SIG-M5 treated with dmso at 0.1 percent for 504 hours (cell line): Measurements from ENCODE around the gene ALDH7A1.
"Not testable (repeated sequence)": the region's sequence is repeated elsewhere in the genome, so short reads cannot be mapped to it uniquely, and the experiment has no call there.

Experiments
- DNase-seq: peaks from one replicate; lab custom pipeline; 2025; ENCODE audit not compliant: unreplicated experiment; lab: John Stamatoyannopoulos, UW

ALDH7A1 gene

DNA sequence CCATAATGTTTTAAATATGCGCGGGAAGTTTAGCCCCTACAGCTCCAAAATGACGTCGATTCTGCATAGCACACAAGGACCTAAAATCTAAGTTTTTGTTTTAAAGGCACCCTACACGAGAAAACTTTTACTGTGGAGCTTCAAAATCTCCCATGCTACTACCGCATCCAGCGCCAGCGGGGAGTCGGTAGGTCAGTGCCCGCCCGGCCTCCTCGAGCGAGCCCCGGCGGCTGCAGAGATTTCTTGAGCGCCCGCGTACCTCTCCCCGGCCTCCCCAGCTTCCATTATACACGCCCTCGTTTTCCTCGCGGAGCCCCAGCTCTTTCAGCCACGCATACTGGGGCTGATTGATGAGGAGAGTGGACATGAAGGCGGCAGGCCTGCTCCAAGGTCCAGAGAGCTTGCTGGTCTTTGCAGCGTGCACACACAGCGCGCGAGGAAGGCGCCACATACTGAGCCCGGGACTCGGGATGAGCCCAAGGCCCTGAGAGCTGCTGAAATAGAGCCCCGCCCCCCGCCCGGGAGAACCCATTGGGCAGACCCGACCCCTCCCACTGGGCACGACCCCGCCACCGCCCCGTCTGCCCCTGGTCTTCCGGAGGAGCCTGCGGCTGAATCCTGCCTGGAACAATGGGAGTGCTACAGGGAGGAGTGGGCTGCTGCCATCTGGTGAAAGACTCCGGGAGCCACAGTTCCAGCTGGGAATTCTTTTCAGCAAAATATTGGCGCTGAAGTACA, at the start of gene ALDH7A1:
TSS of gene ALDH7A1 (minus strand) at position 472 of the 738 bp plus-strand sequence. CDS start at position 451, 21 bp downstream.
- peak; percentile 18 for DNase-seq

- no peak for DNase-seq
Measured at GRCh38 chr5:126641387-126641786, 46.4 kb upstream of the ALDH7A1 start.

DNA sequence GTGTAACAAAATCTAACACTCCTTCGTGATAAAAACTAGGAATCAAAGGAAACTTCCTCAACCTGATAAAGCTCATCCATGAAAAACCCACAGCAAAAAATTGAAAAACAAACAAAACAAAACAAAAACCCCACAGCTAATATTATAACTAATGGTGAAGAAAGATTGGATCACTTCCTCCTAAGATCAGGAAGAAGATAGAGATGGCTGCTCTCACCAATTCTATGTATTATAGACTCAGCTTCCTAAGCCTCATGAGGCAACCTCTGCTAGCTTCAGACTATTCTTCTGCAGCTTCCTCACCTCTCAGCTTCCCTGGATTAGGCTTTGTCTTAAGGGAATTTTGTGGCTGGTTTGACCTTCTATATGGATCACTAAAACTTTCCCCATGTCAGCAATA, 45.8 kb upstream of the ALDH7A1 start:
- peak; percentile 24 for DNase-seq

DNA sequence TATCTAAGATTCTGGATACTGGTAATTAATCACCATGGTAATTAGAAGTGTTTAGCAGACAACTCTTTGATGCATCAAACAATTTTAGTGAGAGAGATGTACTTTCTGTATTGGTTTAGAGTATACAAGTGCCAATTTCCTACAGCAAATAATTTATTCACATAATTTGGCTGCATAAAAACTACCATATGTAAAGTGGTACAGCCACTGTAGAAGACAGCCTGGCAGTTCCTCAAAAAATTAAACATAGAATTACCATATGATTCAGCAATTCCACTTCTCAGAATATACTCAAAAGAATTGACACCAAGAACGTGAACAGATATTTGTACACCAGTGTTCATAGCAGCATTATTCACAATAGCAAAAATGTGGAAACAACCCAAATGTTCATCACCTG, 41.9 kb upstream of the ALDH7A1 start:
- peak; percentile 6 for DNase-seq

- no peak for DNase-seq
Measured at GRCh38 chr5:126635585-126635984, 40.6 kb upstream of the ALDH7A1 start.

GRCh38 chr5:126633552-126633951, 38.5 kb upstream of the ALDH7A1 start:
- no peak for DNase-seq

DNA sequence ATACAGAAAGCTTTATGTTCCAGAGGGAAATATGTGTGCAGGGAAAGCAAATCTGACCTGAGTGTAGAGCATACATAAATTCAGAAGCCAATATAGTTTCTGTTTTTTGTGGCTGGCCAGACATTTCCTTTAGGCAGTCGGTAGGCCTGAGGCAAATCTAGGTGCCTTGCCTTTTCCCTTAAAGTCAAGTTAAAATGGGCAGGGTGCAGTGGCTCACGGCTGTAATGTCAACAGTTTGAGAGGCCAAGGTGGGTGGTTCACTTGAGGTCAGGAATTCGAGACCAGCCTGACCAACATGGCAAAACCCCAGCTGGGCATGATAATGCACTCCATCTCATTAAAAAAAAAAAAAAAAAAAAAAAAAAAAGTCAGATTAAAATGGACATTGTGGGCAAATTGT, 36.9 kb upstream of the ALDH7A1 start:
- no peak for DNase-seq

DNA sequence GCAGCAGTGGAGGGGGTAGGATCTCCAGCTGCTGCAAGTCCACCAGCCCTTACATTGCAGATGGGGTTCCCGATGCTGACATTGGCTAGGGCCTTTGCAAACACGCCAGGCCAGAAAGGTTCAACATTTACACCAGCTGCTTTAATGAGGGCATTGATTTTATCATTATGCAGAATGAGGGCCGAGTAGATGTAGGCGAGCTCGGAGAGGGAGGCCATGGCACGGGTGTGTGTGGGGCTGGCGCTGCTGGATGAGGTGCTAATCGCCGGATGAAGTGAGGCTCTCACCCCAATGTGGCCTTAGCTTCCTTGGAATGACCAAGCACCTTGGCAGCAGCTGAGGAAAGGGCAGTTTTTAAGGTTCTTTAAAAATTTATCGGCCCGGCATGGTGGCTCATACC, 33.1 kb upstream of the ALDH7A1 start:
- DNase-seq, result no peak

DNA sequence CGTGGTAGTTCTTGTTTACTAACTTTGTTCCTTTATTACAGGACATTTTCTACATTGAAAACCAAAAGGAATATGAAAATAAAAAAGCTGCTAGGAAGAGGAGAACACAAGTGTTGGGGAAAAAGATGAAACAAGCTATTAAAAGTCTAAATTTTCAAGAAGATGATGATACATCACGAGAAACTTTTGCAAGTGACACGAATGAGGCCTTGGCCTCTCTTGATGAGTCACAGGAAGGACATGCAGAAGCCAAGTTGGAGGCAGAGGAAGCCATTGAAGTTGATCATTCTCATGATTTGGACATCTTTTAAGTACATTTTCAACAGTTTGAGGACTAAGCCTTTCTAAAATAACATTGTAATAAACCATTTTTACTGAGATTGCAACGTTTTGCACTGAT, 29.5 kb upstream of the ALDH7A1 start:
- DNase-seq, result peak; percentile 69

- no peak for DNase-seq
Measured at GRCh38 chr5:126619781-126620180, 24.8 kb upstream of the ALDH7A1 start.

DNA sequence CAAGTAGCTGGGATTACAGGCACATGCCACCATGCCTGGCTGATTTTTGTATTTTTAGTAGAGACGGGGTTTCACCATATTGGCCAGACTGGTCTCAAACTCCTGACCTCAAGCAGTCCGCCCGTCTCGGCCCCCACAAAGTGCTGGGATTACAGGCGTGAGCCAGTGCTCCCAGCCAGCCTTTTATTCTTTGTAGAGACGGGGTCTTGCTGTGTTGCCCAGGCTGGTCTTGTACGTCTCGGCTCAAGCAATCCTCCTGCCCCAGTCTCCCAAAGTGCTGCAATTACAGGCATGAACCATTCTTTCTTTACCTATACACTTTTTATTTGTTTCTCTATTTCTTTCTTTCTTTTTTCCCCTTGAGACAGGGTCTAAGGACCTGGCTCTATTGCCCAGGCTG, 22.6 kb upstream of the ALDH7A1 start:
- not testable (repeated sequence) for DNase-seq

- no peak for DNase-seq
Measured at GRCh38 chr5:126615286-126615685, 20.3 kb upstream of the ALDH7A1 start.

DNA sequence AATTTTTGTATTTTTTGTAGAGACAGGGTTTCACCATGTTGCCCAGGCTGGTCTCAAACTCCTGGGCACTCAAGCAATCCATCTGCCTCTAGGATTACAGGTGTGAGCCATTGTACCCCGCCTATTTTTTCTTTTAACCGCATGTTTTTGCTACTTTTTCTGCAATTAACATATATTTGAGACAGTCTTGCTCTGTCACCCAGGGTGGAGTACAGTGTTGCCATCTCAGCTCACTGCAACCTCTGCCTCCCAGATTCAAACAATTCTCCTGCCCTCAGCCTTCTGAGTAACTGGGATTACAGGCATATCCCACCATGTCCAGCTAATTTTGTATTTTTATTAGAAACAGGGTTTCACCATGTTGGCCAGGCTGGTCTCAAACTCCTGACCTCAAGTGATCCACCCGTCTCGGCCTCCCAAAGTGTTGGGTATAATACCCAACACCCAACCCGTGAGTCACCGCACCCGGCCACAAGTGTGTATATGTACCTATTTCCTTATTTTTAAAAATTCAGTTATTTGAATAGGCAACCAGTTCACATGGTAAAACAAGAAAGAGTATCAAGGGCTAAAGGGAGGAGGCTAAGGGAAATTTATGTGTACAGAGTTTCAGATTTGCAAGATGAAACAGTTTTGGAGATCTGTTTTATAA, 19.0 kb upstream of the ALDH7A1 start:
- DNase-seq, result no peak

DNA sequence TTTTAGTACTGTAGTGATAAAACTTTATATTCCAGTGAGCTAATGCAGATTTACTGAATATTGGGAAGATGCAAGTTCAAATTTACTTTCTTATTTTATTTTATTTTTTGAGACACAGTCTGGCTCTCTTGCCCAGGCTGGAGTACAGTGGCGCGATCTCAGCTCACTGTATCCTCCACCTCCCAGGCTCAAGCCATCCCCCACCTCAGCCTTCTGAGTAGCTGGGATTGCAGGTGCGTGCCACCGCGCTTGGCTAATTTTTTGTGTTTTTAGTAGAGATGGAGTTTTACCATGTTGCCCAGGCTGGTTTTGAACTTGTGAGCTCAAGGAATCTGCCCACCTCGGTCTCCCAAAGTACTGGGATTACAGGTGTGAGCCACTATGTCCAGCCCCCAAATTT, 15.6 kb upstream of the ALDH7A1 start:
- no peak for DNase-seq

GRCh38 chr5:126610160-126610559, 15.1 kb upstream of the ALDH7A1 start:
- no peak for DNase-seq

DNA sequence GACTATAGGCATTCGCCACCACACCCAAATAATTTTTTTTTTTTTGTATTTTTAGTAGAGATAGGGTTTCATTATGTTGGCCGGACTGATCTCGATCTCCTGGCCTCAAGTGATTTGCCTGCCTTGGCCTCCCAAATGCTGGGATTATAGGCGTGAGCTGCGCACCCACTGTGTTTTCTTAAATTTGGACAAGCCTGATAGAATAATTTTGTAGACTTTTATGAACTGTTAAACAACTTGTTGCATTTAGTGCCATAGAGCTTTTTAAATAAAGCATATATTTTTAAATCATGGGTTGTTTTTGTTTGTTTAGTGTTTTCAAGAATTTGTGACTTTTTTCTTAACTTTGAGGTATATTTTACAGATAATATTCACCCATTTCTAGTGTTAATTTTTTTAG, 10.5 kb upstream of the ALDH7A1 start:
- no peak for DNase-seq

GRCh38 chr5:126603402-126603991, 8.5 kb upstream of the ALDH7A1 start:
- DNase-seq, result no peak

DNA sequence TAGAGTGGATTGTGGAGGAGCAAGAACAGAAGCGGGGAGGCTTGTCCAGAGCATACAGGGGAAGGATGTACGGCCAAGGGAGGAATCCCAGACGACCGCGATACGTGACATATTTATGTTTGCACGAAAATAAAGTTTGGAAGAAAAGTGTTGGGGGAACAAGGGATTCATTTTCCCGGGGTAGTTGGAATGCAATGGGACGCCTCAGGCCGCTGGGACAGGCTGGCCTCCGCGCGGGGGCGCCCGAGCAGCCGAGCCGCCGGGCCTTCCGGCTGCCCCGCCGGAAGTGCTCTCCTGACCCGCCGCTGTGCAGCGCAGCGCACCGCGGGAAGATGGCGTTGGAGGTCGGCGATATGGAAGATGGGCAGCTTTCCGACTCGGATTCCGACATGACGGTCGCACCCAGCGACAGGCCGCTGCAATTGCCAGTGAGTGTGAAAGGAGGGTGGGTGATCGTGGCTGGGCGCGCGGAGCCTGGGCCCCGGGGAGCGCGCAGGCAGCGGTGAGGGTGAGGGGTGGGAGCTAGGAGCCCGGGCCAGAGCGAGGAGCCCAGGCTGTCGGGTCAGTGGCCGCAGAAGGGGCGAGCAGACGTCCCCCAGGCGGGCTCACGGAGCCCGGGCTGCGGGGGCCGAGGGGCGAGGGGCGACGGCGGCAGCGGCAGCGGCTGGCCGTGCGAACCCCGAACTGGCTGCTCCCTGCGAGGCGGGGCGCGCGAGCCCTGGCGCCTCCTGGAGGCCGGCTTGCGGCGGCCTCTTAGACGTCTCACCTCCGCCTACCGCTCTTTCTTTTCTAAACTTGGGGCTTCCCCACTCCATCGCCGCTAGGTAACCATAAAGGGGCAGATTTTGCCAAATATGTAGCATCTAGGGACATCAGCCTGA, 5.9 kb upstream of the ALDH7A1 start, which contains the start of gene PHAX:
TSS of gene PHAX (plus strand) at position 317 of the 881 bp plus-strand sequence. CDS start at position 333, 16 bp downstream.
- peak; percentile 77 for DNase-seq

GRCh38 chr5:126599971-126600630, 5.1 kb upstream of the ALDH7A1 start:
- DNase-seq, result peak; percentile 17

DNA sequence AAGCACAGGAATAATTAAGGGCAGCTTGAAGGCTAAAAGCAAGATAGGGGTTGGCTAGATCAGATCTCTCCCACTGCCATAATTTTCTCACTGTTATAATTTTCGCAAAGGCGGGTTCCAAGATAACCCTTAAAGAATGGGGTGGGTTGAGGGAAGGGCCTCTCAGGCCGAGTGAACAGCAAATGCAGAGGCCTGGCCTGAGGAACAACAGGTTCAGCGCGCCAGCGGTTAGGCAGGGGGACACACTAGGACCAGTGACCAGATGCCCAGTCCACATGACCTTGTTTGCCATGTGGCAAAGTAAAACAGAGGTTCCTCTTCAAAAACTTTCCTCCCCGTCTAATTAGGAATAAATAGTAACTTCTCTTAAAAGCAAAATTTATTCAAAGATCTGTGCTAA, 4.5 kb upstream of the ALDH7A1 start:
- no peak for DNase-seq

GRCh38 chr5:126597156-126597555, 2.1 kb upstream of the ALDH7A1 start:
- peak; percentile 13 for DNase-seq
